HFF-Myc (cell line): Measurements from ENCODE around the gene GPR21.

Experiments used
- DNase-seq: peaks from one replicate; pipeline ENCODE4 v3.0.0-alpha.2; 2011; ENCODE audit warnings: low read depth; ENCODE audit errors: extremely low read depth
- H3K4me3 ChIP-seq: replicated peaks from 2 replicates; pipeline ENCODE4 v1.5.1; 2011; ENCODE audit warnings: low read depth, mild to moderate bottlenecking, control low read depth, low read length
- TF ChIP-seq, protein P1 (sequence below): IDR thresholded peaks from 2 replicates; pipeline ENCODE4 v1.5.1; 2012; ENCODE audit warnings: mild to moderate bottlenecking, low read depth, low read length, control low read depth; ENCODE audit errors: missing control alignments

GPR21 gene

DNA sequence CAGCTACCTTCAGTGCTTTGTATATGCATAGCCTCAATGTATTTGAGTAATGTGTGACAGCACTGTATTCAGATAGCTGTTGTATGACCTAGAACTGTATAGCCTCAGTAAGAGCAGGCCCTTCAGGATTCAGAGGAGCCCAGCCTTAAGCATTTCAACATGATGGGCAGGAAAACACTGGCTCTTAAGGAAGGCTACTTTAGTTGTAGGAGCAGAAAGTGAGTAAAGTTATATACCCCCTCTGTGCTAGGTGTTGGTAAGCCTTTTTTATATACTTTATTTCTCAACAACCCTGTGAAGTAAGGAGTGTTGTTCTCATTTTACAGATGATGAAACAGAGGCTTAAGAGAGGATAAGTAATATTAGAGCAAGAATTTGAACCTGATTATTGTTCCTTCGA, 1.5 kb upstream of the GPR21 start:
- H3K4me3 ChIP-seq, result no peak overlapping the region
- TF ChIP-seq, protein P1, sequence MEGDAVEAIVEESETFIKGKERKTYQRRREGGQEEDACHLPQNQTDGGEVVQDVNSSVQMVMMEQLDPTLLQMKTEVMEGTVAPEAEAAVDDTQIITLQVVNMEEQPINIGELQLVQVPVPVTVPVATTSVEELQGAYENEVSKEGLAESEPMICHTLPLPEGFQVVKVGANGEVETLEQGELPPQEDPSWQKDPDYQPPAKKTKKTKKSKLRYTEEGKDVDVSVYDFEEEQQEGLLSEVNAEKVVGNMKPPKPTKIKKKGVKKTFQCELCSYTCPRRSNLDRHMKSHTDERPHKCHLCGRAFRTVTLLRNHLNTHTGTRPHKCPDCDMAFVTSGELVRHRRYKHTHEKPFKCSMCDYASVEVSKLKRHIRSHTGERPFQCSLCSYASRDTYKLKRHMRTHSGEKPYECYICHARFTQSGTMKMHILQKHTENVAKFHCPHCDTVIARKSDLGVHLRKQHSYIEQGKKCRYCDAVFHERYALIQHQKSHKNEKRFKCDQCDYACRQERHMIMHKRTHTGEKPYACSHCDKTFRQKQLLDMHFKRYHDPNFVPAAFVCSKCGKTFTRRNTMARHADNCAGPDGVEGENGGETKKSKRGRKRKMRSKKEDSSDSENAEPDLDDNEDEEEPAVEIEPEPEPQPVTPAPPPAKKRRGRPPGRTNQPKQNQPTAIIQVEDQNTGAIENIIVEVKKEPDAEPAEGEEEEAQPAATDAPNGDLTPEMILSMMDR, result no peak
- DNase-seq, result no peak

GRCh38 chr9:123033864-123034601, 566 bp downstream of the GPR21 start:
- no peak overlapping the region for H3K4me3 ChIP-seq
- DNase-seq, result no peak
- TF ChIP-seq, protein P1, result no peak

GRCh38 chr9:123034881-123035510, 1.5 kb downstream of the GPR21 start:
- DNase-seq, result no peak

GRCh38 chr9:123035791-123036190, 2.3 kb downstream of the GPR21 start:
- TF ChIP-seq, protein P1, result no peak
- no peak for DNase-seq
- H3K4me3 ChIP-seq, result no peak overlapping the region

More at GRCh38 chr9:123034881-123035510, 1.5 kb downstream of the GPR21 start:
- H3K4me3 ChIP-seq, result no peak overlapping the region
- TF ChIP-seq, protein P1, result no peak

DNA sequence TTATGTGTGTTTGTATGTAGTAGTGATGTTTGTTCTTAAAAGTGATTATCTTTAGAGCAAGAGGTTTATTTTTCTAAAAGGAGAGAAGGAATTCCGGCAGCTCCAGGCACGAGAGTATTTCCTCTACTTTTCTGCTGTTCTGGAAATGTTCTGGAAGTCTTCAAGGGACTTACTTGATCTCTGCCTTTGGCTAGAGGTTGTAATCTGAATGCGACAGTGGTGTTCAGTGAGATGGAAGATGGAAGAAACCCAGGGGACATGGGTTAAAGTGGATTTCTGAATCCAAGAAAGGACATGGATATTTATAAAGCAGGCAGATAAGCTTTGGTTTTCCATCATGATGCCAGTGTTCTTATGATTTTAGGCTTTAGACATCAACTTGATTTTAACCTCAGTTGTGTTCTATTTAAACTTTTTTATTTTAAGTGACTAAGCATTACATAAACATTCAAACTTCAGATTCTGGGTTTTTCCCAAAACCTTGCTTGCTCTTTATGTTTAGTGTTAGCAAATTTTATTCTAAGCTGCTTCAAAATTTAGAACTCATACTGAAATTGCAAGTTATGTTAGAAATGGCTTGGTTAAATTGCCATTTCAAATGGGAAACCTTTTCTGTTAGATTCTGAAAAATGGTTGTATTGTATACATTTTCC, 3.6 kb downstream of the GPR21 start:
- DNase-seq, result no peak
- H3K4me3 ChIP-seq, result no peak overlapping the region
- TF ChIP-seq, protein P1, result no peak

DNA sequence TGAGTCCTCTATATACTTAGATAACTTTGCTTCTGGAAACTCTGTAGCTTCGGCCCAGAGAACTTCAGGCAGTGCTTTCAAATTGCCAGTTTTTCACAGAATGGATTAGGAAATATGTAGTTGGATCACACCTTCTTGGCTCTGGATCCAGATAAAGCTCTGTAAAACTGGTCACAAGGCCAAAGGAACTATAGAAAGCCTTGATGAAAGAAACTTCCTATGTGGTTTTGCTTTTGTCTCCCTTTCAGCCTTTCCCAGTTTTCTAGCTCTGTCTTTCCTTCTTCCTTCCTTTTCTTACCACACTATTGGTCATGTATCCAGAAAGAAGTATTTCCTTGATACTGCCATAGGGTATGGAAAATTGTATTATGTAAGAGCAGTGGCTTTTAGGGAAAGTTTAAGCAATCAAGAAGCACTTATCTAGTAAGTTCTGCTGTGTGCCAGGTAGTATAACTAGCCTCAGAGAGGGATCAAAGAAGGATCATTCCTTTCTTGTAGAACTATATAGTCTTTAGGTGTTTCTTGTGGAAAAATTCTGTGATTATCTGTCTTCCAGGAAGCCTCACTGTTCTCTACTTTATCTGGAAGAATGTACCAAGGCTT, 6.3 kb downstream of the GPR21 start:
- TF ChIP-seq, protein P1, result no peak
- no peak overlapping the region for H3K4me3 ChIP-seq
- DNase-seq, result no peak
